Activated CD8-positive, alpha-beta T cell treated with anti-CD3 and anti-CD28 coated beads for 36 hours (primary cell): ENCODE data around the gene PCDH18. TPM values are rescaled to one million over a fixed set of nuclear protein-coding genes. Genes with fewer than 3 reads are reported as not detected.

Source experiments
- ATAC-seq: fragments of 200-7000 bp; cut with Tn5 transposase; one replicate; pipeline ENCODE4 v1.10.0; 2021; ENCODE audit warnings: mild to moderate bottlenecking, moderate library complexity
- CTCF ChIA-PET: fragments of 350-600 bp; sonication (Branson Sonifier 250); formaldehyde crosslinking; loops from one replicate; lab custom pipeline; 2021; ENCODE audit warnings: antibody characterized with exemption; lab: Charles Lee
- POLR2A ChIA-PET: fragments of 350-600 bp; sonication (Branson Sonifier 250); formaldehyde crosslinking; loops from one replicate; lab custom pipeline; 2021; ENCODE audit warnings: antibody characterized with exemption; lab: Charles Lee
- DNase-seq: peaks from one replicate; pipeline ENCODE4 v3.0.0-alpha.2; 2020
- H3K27ac Mint-ChIP-seq: one replicate; pipeline ENCODE4 v1.8.0; 2021; ENCODE audit warnings: mild to moderate bottlenecking, mixed read lengths
- H3K27me3 Mint-ChIP-seq: one replicate; pipeline ENCODE4 v1.8.0; 2021; ENCODE audit warnings: mixed read lengths
- H3K36me3 Mint-ChIP-seq: one replicate; pipeline ENCODE4 v1.8.0; 2021; ENCODE audit warnings: low read depth, mixed read lengths
- H3K4me1 Mint-ChIP-seq: one replicate; pipeline ENCODE4 v1.8.0; 2021; ENCODE audit warnings: low read depth, mixed read lengths
- H3K4me3 Mint-ChIP-seq: one replicate; pipeline ENCODE4 v1.8.0; 2021; ENCODE audit warnings: mild to moderate bottlenecking, moderate library complexity, mixed read lengths
- H3K9me3 Mint-ChIP-seq: one replicate; pipeline ENCODE4 v1.8.0; 2021; ENCODE audit warnings: mixed read lengths
- intact Hi-C: fragments of 100-400 bp; cut with micrococcal nuclease; formaldehyde crosslinking; loops from one replicate; pipeline ENCODE4 v1.10.0; 2022
- total RNA-seq, 2 experiments: library from RNA; stranded (reverse); gene quantifications; one replicate each; pipeline ENCODE4 v1.2.3, GENCODE V29; 2021
- TF ChIP-seq, protein P1 (sequence below): fragments of 200-600 bp; IDR thresholded peaks from one replicate; pipeline ENCODE4 v1.8.0; 2022; ENCODE audit warnings: antibody characterized with exemption, mild to moderate bottlenecking

PCDH18 gene
- total RNA-seq, 2 experiments from 2014 or later: not detected

- CTCF ChIA-PET: no interaction called here
- TF ChIP-seq, protein P1, sequence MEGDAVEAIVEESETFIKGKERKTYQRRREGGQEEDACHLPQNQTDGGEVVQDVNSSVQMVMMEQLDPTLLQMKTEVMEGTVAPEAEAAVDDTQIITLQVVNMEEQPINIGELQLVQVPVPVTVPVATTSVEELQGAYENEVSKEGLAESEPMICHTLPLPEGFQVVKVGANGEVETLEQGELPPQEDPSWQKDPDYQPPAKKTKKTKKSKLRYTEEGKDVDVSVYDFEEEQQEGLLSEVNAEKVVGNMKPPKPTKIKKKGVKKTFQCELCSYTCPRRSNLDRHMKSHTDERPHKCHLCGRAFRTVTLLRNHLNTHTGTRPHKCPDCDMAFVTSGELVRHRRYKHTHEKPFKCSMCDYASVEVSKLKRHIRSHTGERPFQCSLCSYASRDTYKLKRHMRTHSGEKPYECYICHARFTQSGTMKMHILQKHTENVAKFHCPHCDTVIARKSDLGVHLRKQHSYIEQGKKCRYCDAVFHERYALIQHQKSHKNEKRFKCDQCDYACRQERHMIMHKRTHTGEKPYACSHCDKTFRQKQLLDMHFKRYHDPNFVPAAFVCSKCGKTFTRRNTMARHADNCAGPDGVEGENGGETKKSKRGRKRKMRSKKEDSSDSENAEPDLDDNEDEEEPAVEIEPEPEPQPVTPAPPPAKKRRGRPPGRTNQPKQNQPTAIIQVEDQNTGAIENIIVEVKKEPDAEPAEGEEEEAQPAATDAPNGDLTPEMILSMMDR: no peak
- Mint-ChIP-seq H3K27ac (no peak overlapping the region), H3K36me3 (no peaks in the 10 kb centered on the region), H3K9me3 (peaks cover 2% of the 10 kb centered on the region), H3K27me3 (no peaks in the 10 kb centered on the region), H3K4me1 (no peaks in the 10 kb centered on the region), H3K4me3 (no peak overlapping the region)
- ATAC-seq (no peak), DNase-seq (no peak)
- intact Hi-C loops: no loop called here
- POLR2A ChIA-PET: no interaction called here
Measured at GRCh38 chr4:137536789-137537561, 4.7 kb upstream of the PCDH18 start.

GRCh38 chr4:137535718-137536117 lies 3.4 kb upstream of the PCDH18 start:
- ChIA-PET CTCF (no interaction called here), POLR2A (no interaction called here)
- no peaks in the 10 kb centered on the region for H3K27me3 Mint-ChIP-seq
- intact Hi-C loops: no loop called here
- H3K27ac Mint-ChIP-seq: no peak overlapping the region
- no peak for ATAC-seq
- no peak for DNase-seq
- no peaks in the 10 kb centered on the region for H3K36me3 Mint-ChIP-seq
- no peak overlapping the region for H3K4me3 Mint-ChIP-seq
- TF ChIP-seq, protein P1: no peak
- peaks cover 2% of the 10 kb centered on the region for H3K9me3 Mint-ChIP-seq
- H3K4me1 Mint-ChIP-seq: no peaks in the 10 kb centered on the region

- DNase-seq (no peak), ATAC-seq (no peak)
- POLR2A ChIA-PET: no interaction called here
- H3K9me3 Mint-ChIP-seq: peaks cover 2% of the 10 kb centered on the region
- H3K27me3 Mint-ChIP-seq: no peaks in the 10 kb centered on the region
- no peak overlapping the region for H3K27ac Mint-ChIP-seq
- TF ChIP-seq, protein P1: no peak
- CTCF ChIA-PET: no interaction called here
- H3K4me1 Mint-ChIP-seq: no peaks in the 10 kb centered on the region
- intact Hi-C loops: no loop called here
- no peak overlapping the region for H3K4me3 Mint-ChIP-seq
- H3K36me3 Mint-ChIP-seq: no peaks in the 10 kb centered on the region
Measured at GRCh38 chr4:137534516-137534915, 2.2 kb upstream of the PCDH18 start.

- CTCF ChIA-PET: no interaction called here
- POLR2A ChIA-PET: no interaction called here
- ATAC-seq (no peak), DNase-seq (no peak)
- intact Hi-C loops: no loop called here
- no peaks in the 10 kb centered on the region for H3K4me1 Mint-ChIP-seq
- no peaks in the 10 kb centered on the region for H3K27me3 Mint-ChIP-seq
- no peak overlapping the region for H3K4me3 Mint-ChIP-seq
- peaks cover 2% of the 10 kb centered on the region for H3K9me3 Mint-ChIP-seq
- H3K36me3 Mint-ChIP-seq: no peaks in the 10 kb centered on the region
- TF ChIP-seq, protein P1: no peak
- no peak overlapping the region for H3K27ac Mint-ChIP-seq
Measured at GRCh38 chr4:137533855-137534254, 1.6 kb upstream of the PCDH18 start.

- Mint-ChIP-seq H3K9me3 (no peaks in the 10 kb centered on the region), H3K27ac (no peak overlapping the region), H3K36me3 (no peaks in the 10 kb centered on the region), H3K4me1 (no peaks in the 10 kb centered on the region), H3K27me3 (no peaks in the 10 kb centered on the region), H3K4me3 (no peak overlapping the region)
- intact Hi-C loops: no loop called here
- ATAC-seq (no peak), DNase-seq (no peak)
- CTCF ChIA-PET: no interaction called here
- TF ChIP-seq, protein P1: no peak
- POLR2A ChIA-PET: no interaction called here
Measured at GRCh38 chr4:137532869-137533236, 559 bp upstream of the PCDH18 start.
